ENCODE results near the gene GSTO1.

GSTO1 gene

GRCh38 chr10:104251443-104251842 lies 3.2 kb upstream of the GSTO1 start:
- DNase-seq = no peak

- DNase-seq = peak; percentile 23
Measured at GRCh38 chr10:104252368-104252767, 2.3 kb upstream of the GSTO1 start.

- peak; percentile 50 for DNase-seq
Measured at GRCh38 chr10:104253106-104253505, 1.6 kb upstream of the GSTO1 start.

- DNase-seq = no peak
Measured at GRCh38 chr10:104253606-104254410, 884 bp upstream of the GSTO1 start.

- peak; percentile 87 for DNase-seq
Measured at GRCh38 chr10:104255311-104255981, 754 bp downstream of the GSTO1 start.

- peak; percentile 42 for DNase-seq
Measured at GRCh38 chr10:104256335-104256961, 1.8 kb downstream of the GSTO1 start.

GRCh38 chr10:104257235-104257634 lies 2.5 kb downstream of the GSTO1 start:
- no peak for DNase-seq

GRCh38 chr10:104258209-104258608 lies 3.5 kb downstream of the GSTO1 start:
- DNase-seq = no peak

- no peak for DNase-seq
Measured at GRCh38 chr10:104259456-104259855, 4.8 kb downstream of the GSTO1 start.

GRCh38 chr10:104259999-104260774 lies 5.5 kb downstream of the GSTO1 start:
- no peak for DNase-seq

- DNase-seq = peak; percentile 69
Measured at GRCh38 chr10:104260775-104261115, 6.1 kb downstream of the GSTO1 start.

- no peak for DNase-seq
Measured at GRCh38 chr10:104262055-104262454, 7.4 kb downstream of the GSTO1 start.

- DNase-seq = no peak
Measured at GRCh38 chr10:104264783-104265182, 10.1 kb downstream of the GSTO1 start.

- DNase-seq = no peak
Measured at GRCh38 chr10:104267721-104268404, 13.2 kb downstream of the GSTO1 start.

- DNase-seq = peak; percentile 68
Measured at GRCh38 chr10:104268405-104268712, 13.7 kb downstream of the GSTO1 start.

- DNase-seq = peak; percentile 99
Measured at GRCh38 chr10:104268713-104269645, 14.3 kb downstream of the GSTO1 start, which contains the start of gene GSTO2. GSTO2 (plus strand) TSS chr10:104269184; CDS start chr10:104274916, 5,732 bp downstream.

GRCh38 chr10:104273286-104273685 lies 18.6 kb downstream of the GSTO1 start:
- DNase-seq = no peak

GRCh38 chr10:104273899-104274575 lies 19.3 kb downstream of the GSTO1 start:
- peak; percentile 41 for DNase-seq

GRCh38 chr10:104274762-104275721 lies 20.4 kb downstream of the GSTO1 start:
- peak; percentile 57 for DNase-seq

- DNase-seq = no peak
Measured at GRCh38 chr10:104276192-104276591, 21.5 kb downstream of the GSTO1 start.

Measured in OCI-M1 (cell line).